ENCODE data around the gene CFAP57.
A peak's percentile ranks its signal among the peaks of the same experiment; 100 is the strongest.

Gene CFAP57

GRCh38 chr1:43253876-43254275, 81.7 kb downstream of the CFAP57 start:
- DNase-seq (ENCODE audit: low read depth), result no peak

- DNase-seq (ENCODE audit: low read depth), result no peak
Measured at GRCh38 chr1:43255438-43256210, 83.5 kb downstream of the CFAP57 start.

GRCh38 chr1:43256675-43257570, 84.8 kb downstream of the CFAP57 start:
- no peak for DNase-seq (ENCODE audit: low read depth)

- no peak for DNase-seq (ENCODE audit: low read depth)
Measured at GRCh38 chr1:43258370-43258769, 86.2 kb downstream of the CFAP57 start.

- no peak for DNase-seq (ENCODE audit: low read depth)
Measured at GRCh38 chr1:43265431-43265830, 93.3 kb downstream of the CFAP57 start.

- DNase-seq (ENCODE audit: low read depth), result no peak
Measured at GRCh38 chr1:43266881-43267280, 94.8 kb downstream of the CFAP57 start.

- peak; percentile 9 for DNase-seq (ENCODE audit: low read depth)
Measured at GRCh38 chr1:43267291-43267805, 95.2 kb downstream of the CFAP57 start.

- DNase-seq (ENCODE audit: low read depth), result no peak
Measured at GRCh38 chr1:43267818-43268425, 95.8 kb downstream of the CFAP57 start.

- DNase-seq (ENCODE audit: low read depth), result no peak
Measured at GRCh38 chr1:43269627-43270375, 97.7 kb downstream of the CFAP57 start, which contains the start of gene TMEM125. TMEM125 (plus strand) TSS chr1:43269983; CDS start chr1:43272723, 2,740 bp downstream.

GRCh38 chr1:43270421-43271095, 98.4 kb downstream of the CFAP57 start:
- DNase-seq (ENCODE audit: low read depth), result no peak

GRCh38 chr1:43271186-43272118, 99.3 kb downstream of the CFAP57 start:
- DNase-seq (ENCODE audit: low read depth), result no peak

- DNase-seq (ENCODE audit: low read depth), result no peak
Measured at GRCh38 chr1:43272161-43272560, 100.0 kb downstream of the CFAP57 start.

- DNase-seq (ENCODE audit: low read depth), result no peak
Measured at GRCh38 chr1:43272576-43273571, 100.7 kb downstream of the CFAP57 start.

GRCh38 chr1:43273708-43274107, 101.6 kb downstream of the CFAP57 start:
- no peak for DNase-seq (ENCODE audit: low read depth)

GRCh38 chr1:43274125-43274803, 102.1 kb downstream of the CFAP57 start:
- no peak for DNase-seq (ENCODE audit: low read depth)

- no peak for DNase-seq (ENCODE audit: low read depth)
Measured at GRCh38 chr1:43274804-43275180, 102.7 kb downstream of the CFAP57 start.

GRCh38 chr1:43275826-43276620, 103.9 kb downstream of the CFAP57 start:
- DNase-seq (ENCODE audit: low read depth), result no peak

Data from HS-27A (cell line).